WERI-Rb-1 (cell line): ENCODE results near the gene EXOC6.

Source experiments
- DNase-seq: peaks from one replicate; pipeline ENCODE4 v3.0.0-alpha.2; 2020
- H3K27ac ChIP-seq: fragments of 250-450 bp; sonication (Bioruptor Pico); 2 replicates; pipeline ENCODE4 v1.5.1; 2020; ENCODE audit warnings: mild to moderate bottlenecking, moderate library complexity
- H3K27me3 ChIP-seq: fragments of 250-450 bp; sonication (Bioruptor Pico); 2 replicates; pipeline ENCODE4 v1.5.1; 2021; ENCODE audit warnings: mild to moderate bottlenecking, low read depth, moderate library complexity; ENCODE audit not compliant: insufficient read depth, severe bottlenecking
- H3K36me3 ChIP-seq: fragments of 250-450 bp; sonication (Bioruptor Pico); 2 replicates; pipeline ENCODE4 v1.5.1; 2020; ENCODE audit warnings: mild to moderate bottlenecking, moderate library complexity
- H3K4me3 ChIP-seq: 2 replicates; pipeline ENCODE4 v1.5.1; 2011; ENCODE audit warnings: low read depth, mild to moderate bottlenecking, control low read depth, low read length
- H3K9me3 ChIP-seq: fragments of 250-450 bp; sonication (Bioruptor Pico); 2 replicates; pipeline ENCODE4 v1.5.1; 2021; ENCODE audit warnings: mild to moderate bottlenecking, moderate library complexity; ENCODE audit not compliant: severe bottlenecking
- CTCF ChIP-seq: IDR thresholded peaks from 2 replicates; pipeline ENCODE4 v1.5.1; 2011; ENCODE audit warnings: low read depth, mild to moderate bottlenecking, control low read depth, inconsistent platforms, low read length

The EXOC6 gene

GRCh38 chr10:93067443-93068365 is 219.4 kb downstream of the EXOC6 start:
- DNase-seq = no peak
- no peaks in the 10 kb centered on the region for H3K36me3 ChIP-seq
- H3K9me3 ChIP-seq = no peaks in the 10 kb centered on the region
- peak overlapping the region; percentile 40 for H3K4me3 ChIP-seq
- no peak for TF ChIP-seq CTCF
- H3K27me3 ChIP-seq = peaks cover 52% of the 10 kb centered on the region
- H3K27ac ChIP-seq = no peak overlapping the region

GRCh38 chr10:93068411-93069244 is 220.3 kb downstream of the EXOC6 start:
- peaks cover 61% of the 10 kb centered on the region for H3K27me3 ChIP-seq
- peak overlapping the region; percentile 40 for H3K4me3 ChIP-seq
- peak; percentile 41 for DNase-seq
- no peaks in the 10 kb centered on the region for H3K9me3 ChIP-seq
- peak; percentile 61; the same call in 1 of the 2 replicates for TF ChIP-seq CTCF
- no peak overlapping the region for H3K27ac ChIP-seq
- H3K36me3 ChIP-seq = no peaks in the 10 kb centered on the region

GRCh38 chr10:93069245-93069561 is 220.9 kb downstream of the EXOC6 start:
- H3K36me3 ChIP-seq = no peaks in the 10 kb centered on the region
- no peak for DNase-seq
- peaks cover 67% of the 10 kb centered on the region for H3K27me3 ChIP-seq
- no peaks in the 10 kb centered on the region for H3K9me3 ChIP-seq
- H3K4me3 ChIP-seq = no peak overlapping the region
- TF ChIP-seq CTCF = no peak
- H3K27ac ChIP-seq = no peak overlapping the region

GRCh38 chr10:93070378-93071176 is 222.3 kb downstream of the EXOC6 start:
- Histone ChIP-seq H3K27me3 (peaks cover 80% of the 10 kb centered on the region), H3K4me3 (no peak overlapping the region), H3K27ac (no peak overlapping the region), H3K9me3 (no peaks in the 10 kb centered on the region), H3K36me3 (no peaks in the 10 kb centered on the region)
- TF ChIP-seq CTCF = no peak
- DNase-seq = no peak

- Histone ChIP-seq H3K27ac (no peak overlapping the region), H3K9me3 (no peaks in the 10 kb centered on the region), H3K27me3 (peaks cover 84% of the 10 kb centered on the region), H3K4me3 (no peak overlapping the region), H3K36me3 (no peaks in the 10 kb centered on the region)
- TF ChIP-seq CTCF = no peak
- no peak for DNase-seq
These were observed 222.8 kb downstream of the EXOC6 start for GRCh38 chr10:93071177-93071472.
